HL-60 (cell line): ENCODE measurements around the gene CTH.

Experiments used
- POLR2AphosphoS5 ChIP-seq: IDR thresholded peaks from 2 replicates; pipeline ENCODE4 v1.6.1; 2012; ENCODE audit warnings: low read depth
- TF ChIP-seq, protein P1 (sequence below): IDR thresholded peaks from one replicate; pipeline ENCODE4 v1.5.1; 2011; ENCODE audit warnings: low read length, control low read depth, inconsistent platforms; ENCODE audit not compliant: insufficient read depth
- TF ChIP-seq, protein P2 (sequence below): IDR thresholded peaks from 2 replicates; pipeline ENCODE4 v1.6.1; 2012; ENCODE audit warnings: low read depth; ENCODE audit not compliant: insufficient replicate concordance

- TF ChIP-seq, protein P1, sequence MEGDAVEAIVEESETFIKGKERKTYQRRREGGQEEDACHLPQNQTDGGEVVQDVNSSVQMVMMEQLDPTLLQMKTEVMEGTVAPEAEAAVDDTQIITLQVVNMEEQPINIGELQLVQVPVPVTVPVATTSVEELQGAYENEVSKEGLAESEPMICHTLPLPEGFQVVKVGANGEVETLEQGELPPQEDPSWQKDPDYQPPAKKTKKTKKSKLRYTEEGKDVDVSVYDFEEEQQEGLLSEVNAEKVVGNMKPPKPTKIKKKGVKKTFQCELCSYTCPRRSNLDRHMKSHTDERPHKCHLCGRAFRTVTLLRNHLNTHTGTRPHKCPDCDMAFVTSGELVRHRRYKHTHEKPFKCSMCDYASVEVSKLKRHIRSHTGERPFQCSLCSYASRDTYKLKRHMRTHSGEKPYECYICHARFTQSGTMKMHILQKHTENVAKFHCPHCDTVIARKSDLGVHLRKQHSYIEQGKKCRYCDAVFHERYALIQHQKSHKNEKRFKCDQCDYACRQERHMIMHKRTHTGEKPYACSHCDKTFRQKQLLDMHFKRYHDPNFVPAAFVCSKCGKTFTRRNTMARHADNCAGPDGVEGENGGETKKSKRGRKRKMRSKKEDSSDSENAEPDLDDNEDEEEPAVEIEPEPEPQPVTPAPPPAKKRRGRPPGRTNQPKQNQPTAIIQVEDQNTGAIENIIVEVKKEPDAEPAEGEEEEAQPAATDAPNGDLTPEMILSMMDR, result no peak
- TF ChIP-seq, protein P2, sequence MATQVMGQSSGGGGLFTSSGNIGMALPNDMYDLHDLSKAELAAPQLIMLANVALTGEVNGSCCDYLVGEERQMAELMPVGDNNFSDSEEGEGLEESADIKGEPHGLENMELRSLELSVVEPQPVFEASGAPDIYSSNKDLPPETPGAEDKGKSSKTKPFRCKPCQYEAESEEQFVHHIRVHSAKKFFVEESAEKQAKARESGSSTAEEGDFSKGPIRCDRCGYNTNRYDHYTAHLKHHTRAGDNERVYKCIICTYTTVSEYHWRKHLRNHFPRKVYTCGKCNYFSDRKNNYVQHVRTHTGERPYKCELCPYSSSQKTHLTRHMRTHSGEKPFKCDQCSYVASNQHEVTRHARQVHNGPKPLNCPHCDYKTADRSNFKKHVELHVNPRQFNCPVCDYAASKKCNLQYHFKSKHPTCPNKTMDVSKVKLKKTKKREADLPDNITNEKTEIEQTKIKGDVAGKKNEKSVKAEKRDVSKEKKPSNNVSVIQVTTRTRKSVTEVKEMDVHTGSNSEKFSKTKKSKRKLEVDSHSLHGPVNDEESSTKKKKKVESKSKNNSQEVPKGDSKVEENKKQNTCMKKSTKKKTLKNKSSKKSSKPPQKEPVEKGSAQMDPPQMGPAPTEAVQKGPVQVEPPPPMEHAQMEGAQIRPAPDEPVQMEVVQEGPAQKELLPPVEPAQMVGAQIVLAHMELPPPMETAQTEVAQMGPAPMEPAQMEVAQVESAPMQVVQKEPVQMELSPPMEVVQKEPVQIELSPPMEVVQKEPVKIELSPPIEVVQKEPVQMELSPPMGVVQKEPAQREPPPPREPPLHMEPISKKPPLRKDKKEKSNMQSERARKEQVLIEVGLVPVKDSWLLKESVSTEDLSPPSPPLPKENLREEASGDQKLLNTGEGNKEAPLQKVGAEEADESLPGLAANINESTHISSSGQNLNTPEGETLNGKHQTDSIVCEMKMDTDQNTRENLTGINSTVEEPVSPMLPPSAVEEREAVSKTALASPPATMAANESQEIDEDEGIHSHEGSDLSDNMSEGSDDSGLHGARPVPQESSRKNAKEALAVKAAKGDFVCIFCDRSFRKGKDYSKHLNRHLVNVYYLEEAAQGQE, result no peak
- no peak for TF ChIP-seq POLR2AphosphoS5
Observed at GRCh38 chr1:70449049-70449448, 38.0 kb downstream of the CTH start.
